ENCODE results near the gene MRPL10. TPM values are rescaled to one million over a fixed set of nuclear protein-coding genes. Genes with fewer than 3 reads are reported as not detected.

MRPL10 gene
- total RNA-seq, 1 experiment from 2014 or later, result 112 TPM

DNA sequence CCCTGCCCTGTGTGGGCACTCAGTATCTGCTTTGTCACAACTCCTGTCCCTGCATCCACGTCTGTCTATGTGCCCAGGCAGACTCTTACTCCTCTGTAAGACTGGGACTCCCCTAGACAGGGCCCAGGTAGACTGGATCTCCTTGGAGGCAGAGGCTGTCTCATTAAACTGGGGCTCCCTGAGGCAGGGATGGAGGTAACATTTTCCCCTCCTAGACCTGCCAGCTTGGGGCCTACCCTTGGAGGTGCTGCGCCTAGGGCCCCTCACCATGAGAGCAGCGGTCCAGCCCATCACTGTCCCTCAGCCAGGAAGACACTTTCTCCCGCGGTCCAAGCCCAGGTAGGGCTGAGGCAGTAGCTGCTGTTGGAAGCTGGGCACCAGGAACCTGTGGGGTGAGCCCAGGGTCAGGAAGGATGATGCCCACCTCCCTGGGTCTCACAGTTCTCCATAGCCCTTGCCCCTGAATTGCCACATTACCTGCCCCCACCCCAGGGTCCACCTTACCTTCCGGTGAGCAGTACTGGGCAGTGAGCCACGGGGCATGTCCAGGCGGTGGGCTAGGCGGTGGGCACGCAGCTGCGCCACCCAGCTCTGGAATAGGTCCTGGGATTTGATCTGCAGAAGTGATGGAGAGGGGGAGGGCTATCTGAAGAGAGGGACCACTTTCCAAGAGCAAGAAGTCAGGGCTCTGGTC lies 13.2 kb downstream of the MRPL10 start:
- H4K20me1 ChIP-seq (ENCODE audit: insufficient read depth), result no peaks in the 10 kb centered on the region
- H3K27me3 ChIP-seq (ENCODE audit: insufficient read depth, low read length), result no peaks in the 10 kb centered on the region
- H3K79me2 ChIP-seq (ENCODE audit: insufficient read depth, low read length), result no peaks in the 10 kb centered on the region
- no peak overlapping the region for H3K4me2 ChIP-seq (ENCODE audit: low read length)
- TF ChIP-seq FOSL1 (IDR thresholded peaks at IDR 0.05; ENCODE audit: low read depth), result no peak
- TF ChIP-seq EGR1 (IDR thresholded peaks at IDR 0.05; ENCODE audit: low read depth), result no peak
- no peak for TF ChIP-seq CBX3 (IDR thresholded peaks at IDR 0.05; ENCODE audit: low read depth)
- no peak for TF ChIP-seq MAX (IDR thresholded peaks at IDR 0.05)
- no peak for TF ChIP-seq ELF1 (IDR thresholded peaks at IDR 0.05; ENCODE audit: borderline replicate concordance, low read depth)
- no peak for TF ChIP-seq YY1 (IDR thresholded peaks at IDR 0.05; ENCODE audit: extremely low read depth, insufficient replicate concordance, low read depth, low read length)
- no peak for TF ChIP-seq EZH2phosphoT487 (IDR thresholded peaks at IDR 0.05; ENCODE audit: borderline replicate concordance)
- no peak for TF ChIP-seq SP1 (IDR thresholded peaks at IDR 0.05; ENCODE audit: low read depth)
- TF ChIP-seq, protein P1, sequence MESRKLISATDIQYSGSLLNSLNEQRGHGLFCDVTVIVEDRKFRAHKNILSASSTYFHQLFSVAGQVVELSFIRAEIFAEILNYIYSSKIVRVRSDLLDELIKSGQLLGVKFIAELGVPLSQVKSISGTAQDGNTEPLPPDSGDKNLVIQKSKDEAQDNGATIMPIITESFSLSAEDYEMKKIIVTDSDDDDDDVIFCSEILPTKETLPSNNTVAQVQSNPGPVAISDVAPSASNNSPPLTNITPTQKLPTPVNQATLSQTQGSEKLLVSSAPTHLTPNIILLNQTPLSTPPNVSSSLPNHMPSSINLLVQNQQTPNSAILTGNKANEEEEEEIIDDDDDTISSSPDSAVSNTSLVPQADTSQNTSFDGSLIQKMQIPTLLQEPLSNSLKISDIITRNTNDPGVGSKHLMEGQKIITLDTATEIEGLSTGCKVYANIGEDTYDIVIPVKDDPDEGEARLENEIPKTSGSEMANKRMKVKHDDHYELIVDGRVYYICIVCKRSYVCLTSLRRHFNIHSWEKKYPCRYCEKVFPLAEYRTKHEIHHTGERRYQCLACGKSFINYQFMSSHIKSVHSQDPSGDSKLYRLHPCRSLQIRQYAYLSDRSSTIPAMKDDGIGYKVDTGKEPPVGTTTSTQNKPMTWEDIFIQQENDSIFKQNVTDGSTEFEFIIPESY (IDR thresholded peaks at IDR 0.05; ENCODE audit: extremely low read depth, insufficient replicate concordance, low read length), result no peak
- no peak for TF ChIP-seq POLR2AphosphoS5 (IDR thresholded peaks at IDR 0.05; ENCODE audit: low read depth, low read length)
- no peak for TF ChIP-seq EZH2 (IDR thresholded peaks at IDR 0.05)
- TF ChIP-seq ZNF274 (IDR thresholded peaks at IDR 0.05; ENCODE audit: low read depth, low read length), result no peak
- no peak for TF ChIP-seq TCF7L2 (IDR thresholded peaks at IDR 0.05; ENCODE audit: borderline replicate concordance, extremely low read depth, insufficient read depth, insufficient read length)
- TF ChIP-seq, protein P2, sequence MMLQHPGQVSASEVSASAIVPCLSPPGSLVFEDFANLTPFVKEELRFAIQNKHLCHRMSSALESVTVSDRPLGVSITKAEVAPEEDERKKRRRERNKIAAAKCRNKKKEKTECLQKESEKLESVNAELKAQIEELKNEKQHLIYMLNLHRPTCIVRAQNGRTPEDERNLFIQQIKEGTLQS (IDR thresholded peaks at IDR 0.05), result no peak
- TF ChIP-seq REST (IDR thresholded peaks at IDR 0.05; ENCODE audit: low read depth), result no peak
- TF ChIP-seq CTCF (IDR thresholded peaks at IDR 0.05 in 2 of 3, conservative IDR thresholded peaks at IDR 0.05 in 1 of 3; ENCODE audit: borderline replicate concordance in 1 of 3, insufficient read depth in 1 of 3, low read depth in 2 of 3, low read length in 2 of 3), result no peak
- ATAC-seq, result no peak
- intact Hi-C loops (cut with micrococcal nuclease), result no loop called here
- no peaks in the 10 kb centered on the region for H3K9me2 ChIP-seq (ENCODE audit: insufficient read depth)
- no peak overlapping the region for H3K4me3 ChIP-seq (replicated peaks in 1 of 2; ENCODE audit: low read depth in 1 of 2, low read length in 2 of 2)
- POLR2A ChIA-PET, result interaction anchor here (1.4 kb wide), 1 partner anchor 13 kb away, joined by 3 read pairs; the partner anchor contains the start of genes LRRC46 and MRPL10
- H3K36me3 ChIP-seq (ENCODE audit: control insufficient read depth in 1 of 2, insufficient read depth in 2 of 2, low read length in 2 of 2), result peaks cover 0 to 2% of the 10 kb centered on the region in 2 experiments; a peak in 2 of 4 replicates
- CTCF ChIA-PET, result no interaction called here
- H2AFZ ChIP-seq (ENCODE audit: low read depth, low read length, poor library complexity, severe bottlenecking), result no peak overlapping the region
- no peak overlapping the region for H3K9ac ChIP-seq (ENCODE audit: low read length)
- no peak overlapping the region for H3K27ac ChIP-seq (ENCODE audit: low read depth, low read length)
- no peak for DNase-seq (ENCODE audit: low read depth, low spot score)
- RAD21 ChIA-PET (ENCODE audit: low non-redundant PET in 1 of 2, low total read pairs in 2 of 2, uncharacterized antibody in 2 of 2, unreplicated experiment in 2 of 2), result no interaction called here
- BruUV-seq (replicated peaks), result no TSS peak
- H3K9me3 ChIP-seq (ENCODE audit: control insufficient read depth in 1 of 2, insufficient read depth in 1 of 2, low read depth in 1 of 2, low read length in 2 of 2), result no peaks in the 10 kb centered on the region
- H3K4me1 ChIP-seq (ENCODE audit: control insufficient read depth in 1 of 2, insufficient read depth in 2 of 2, low read length in 2 of 2), result peaks cover 16 to 27% of the 10 kb centered on the region in 2 experiments

All from HCT116 (cell line).